Astrocyte (in vitro differentiated cells and primary cell): ENCODE data around the gene KPNA4. TPM values are rescaled to one million over a fixed set of nuclear protein-coding genes. Genes with fewer than 3 reads are reported as not detected.

Experiments
- DNase-seq: peaks from one replicate; pipeline ENCODE4 v3.0.0-alpha.2; 2010; ENCODE audit warnings: low read depth
- FAIRE-seq: peaks from 2 replicates; lab custom pipeline; 2011; peaks lifted over from hg19 to GRCh38; lab: Jason Lieb, UNC
- H2AFZ ChIP-seq: 2 replicates; pipeline ENCODE4 v1.6.0; 2012; ENCODE audit warnings: low read depth, low read length, inconsistent platforms
- H3K27ac ChIP-seq: 2 replicates; pipeline ENCODE4 v1.5.1; 2011; ENCODE audit warnings: low read depth, low read length, inconsistent platforms
- H3K27me3 ChIP-seq: 2 replicates; pipeline ENCODE4 v1.6.0; 2011; ENCODE audit warnings: low read length, inconsistent platforms; ENCODE audit not compliant: insufficient read depth
- H3K36me3 ChIP-seq: 2 replicates; pipeline ENCODE4 v1.5.1; 2011; ENCODE audit warnings: low read length, inconsistent platforms; ENCODE audit not compliant: insufficient read depth
- H3K4me1 ChIP-seq: 2 replicates; pipeline ENCODE4 v1.5.1; 2011; ENCODE audit warnings: low read length, inconsistent platforms; ENCODE audit not compliant: insufficient read depth
- H3K4me2 ChIP-seq: 2 replicates; pipeline ENCODE4 v1.6.0; 2012; ENCODE audit warnings: low read length, inconsistent platforms
- H3K4me3 ChIP-seq: 2 replicates; pipeline ENCODE4 v1.5.1; 2011; ENCODE audit warnings: low read depth, mild to moderate bottlenecking, low read length, inconsistent platforms; ENCODE audit not compliant: insufficient read depth
- H3K79me2 ChIP-seq: 2 replicates; pipeline ENCODE4 v1.6.0; 2012; ENCODE audit warnings: mild to moderate bottlenecking, low read length, inconsistent platforms; ENCODE audit not compliant: insufficient read depth
- H3K9ac ChIP-seq: 2 replicates; pipeline ENCODE4 v1.6.0; 2012; ENCODE audit warnings: mild to moderate bottlenecking, low read length, inconsistent platforms
- H3K9me3 ChIP-seq: 2 replicates; pipeline ENCODE4 v1.5.1; 2012; ENCODE audit warnings: low read depth, mild to moderate bottlenecking, low read length, inconsistent platforms; ENCODE audit not compliant: insufficient read depth
- H4K20me1 ChIP-seq: 2 replicates; pipeline ENCODE4 v1.6.0; 2012; ENCODE audit warnings: low read length, inconsistent platforms; ENCODE audit not compliant: insufficient read depth
- H3K27ac Mint-ChIP-seq: one replicate; pipeline ENCODE4 v1.8.0; 2021; ENCODE audit warnings: mild to moderate bottlenecking, mixed read lengths; ENCODE audit not compliant: unreplicated experiment
- H3K27me3 Mint-ChIP-seq: one replicate; pipeline ENCODE4 v1.8.0; 2021; ENCODE audit warnings: low read depth, mixed read lengths; ENCODE audit not compliant: unreplicated experiment
- H3K36me3 Mint-ChIP-seq: one replicate; pipeline ENCODE4 v1.8.0; 2021; ENCODE audit warnings: low read depth, mixed read lengths; ENCODE audit not compliant: unreplicated experiment
- H3K4me1 Mint-ChIP-seq: one replicate; pipeline ENCODE4 v1.8.0; 2021; ENCODE audit warnings: low read depth, mixed read lengths; ENCODE audit not compliant: unreplicated experiment
- H3K4me3 Mint-ChIP-seq: one replicate; pipeline ENCODE4 v1.8.0; 2021; ENCODE audit warnings: mild to moderate bottlenecking, moderate library complexity, mixed read lengths; ENCODE audit not compliant: unreplicated experiment
- H3K9me3 Mint-ChIP-seq: one replicate; pipeline ENCODE4 v1.8.0; 2021; ENCODE audit warnings: mild to moderate bottlenecking, mixed read lengths; ENCODE audit not compliant: unreplicated experiment
- EZH2 ChIP-seq: IDR thresholded peaks from 2 replicates; pipeline ENCODE4 v1.6.1; 2012; ENCODE audit warnings: mild to moderate bottlenecking, low read length, inconsistent platforms; ENCODE audit not compliant: insufficient read depth
- total RNA-seq: library from RNA; stranded (reverse); gene quantifications from 2 replicates; pipeline ENCODE4 v1.2.1, GENCODE V29; 2021
- TF ChIP-seq, protein P1 (sequence below): IDR thresholded peaks from 2 replicates; pipeline ENCODE4 v1.5.1; 2011; ENCODE audit warnings: low read depth, mild to moderate bottlenecking, inconsistent platforms, low read length, moderate library complexity; ENCODE audit not compliant: insufficient read depth

KPNA4 gene
- total RNA-seq, 1 donor from 2014 or later, result 105 TPM

DNA sequence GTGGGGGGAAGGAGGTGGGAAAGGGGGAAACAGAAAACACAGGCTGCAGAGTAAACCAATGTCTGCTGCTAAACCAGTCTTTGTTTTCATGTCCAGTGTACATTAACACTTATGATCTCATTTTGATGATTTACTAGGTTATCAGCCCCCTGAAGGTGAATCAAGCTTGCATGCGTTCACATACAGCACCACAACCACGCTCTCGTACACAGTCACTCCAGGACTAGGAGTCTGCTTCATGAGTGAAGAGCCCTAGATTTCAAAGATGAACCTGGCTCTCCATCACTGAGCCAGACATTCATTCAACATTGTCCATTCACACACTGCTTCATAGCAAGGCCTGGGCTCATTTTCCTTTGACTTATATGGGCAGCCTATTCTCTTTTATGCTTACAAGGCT is 64.0 kb downstream of the KPNA4 start:
- H4K20me1 ChIP-seq, result peaks cover 3% of the 10 kb centered on the region
- H3K4me3 ChIP-seq, result no peak overlapping the region
- Mint-ChIP-seq H3K27me3 (no peaks in the 10 kb centered on the region), H3K4me1 (no peaks in the 10 kb centered on the region), H3K4me3 (no peak overlapping the region), H3K36me3 (peaks cover 17% of the 10 kb centered on the region), H3K27ac (no peak overlapping the region), H3K9me3 (no peaks in the 10 kb centered on the region)
- FAIRE-seq, result no peak
- H3K27ac ChIP-seq, result no peak overlapping the region
- DNase-seq, result no peak
- no peak overlapping the region for H3K9ac ChIP-seq
- H3K27me3 ChIP-seq, result no peaks in the 10 kb centered on the region
- TF ChIP-seq, protein P1, sequence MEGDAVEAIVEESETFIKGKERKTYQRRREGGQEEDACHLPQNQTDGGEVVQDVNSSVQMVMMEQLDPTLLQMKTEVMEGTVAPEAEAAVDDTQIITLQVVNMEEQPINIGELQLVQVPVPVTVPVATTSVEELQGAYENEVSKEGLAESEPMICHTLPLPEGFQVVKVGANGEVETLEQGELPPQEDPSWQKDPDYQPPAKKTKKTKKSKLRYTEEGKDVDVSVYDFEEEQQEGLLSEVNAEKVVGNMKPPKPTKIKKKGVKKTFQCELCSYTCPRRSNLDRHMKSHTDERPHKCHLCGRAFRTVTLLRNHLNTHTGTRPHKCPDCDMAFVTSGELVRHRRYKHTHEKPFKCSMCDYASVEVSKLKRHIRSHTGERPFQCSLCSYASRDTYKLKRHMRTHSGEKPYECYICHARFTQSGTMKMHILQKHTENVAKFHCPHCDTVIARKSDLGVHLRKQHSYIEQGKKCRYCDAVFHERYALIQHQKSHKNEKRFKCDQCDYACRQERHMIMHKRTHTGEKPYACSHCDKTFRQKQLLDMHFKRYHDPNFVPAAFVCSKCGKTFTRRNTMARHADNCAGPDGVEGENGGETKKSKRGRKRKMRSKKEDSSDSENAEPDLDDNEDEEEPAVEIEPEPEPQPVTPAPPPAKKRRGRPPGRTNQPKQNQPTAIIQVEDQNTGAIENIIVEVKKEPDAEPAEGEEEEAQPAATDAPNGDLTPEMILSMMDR, result no peak
- TF ChIP-seq EZH2, result no peak
- H3K9me3 ChIP-seq, result no peaks in the 10 kb centered on the region
- H3K36me3 ChIP-seq, result peaks cover 23% of the 10 kb centered on the region
- H2AFZ ChIP-seq, result no peak overlapping the region
- H3K4me1 ChIP-seq, result no peaks in the 10 kb centered on the region
- no peak overlapping the region for H3K4me2 ChIP-seq
- no peaks in the 10 kb centered on the region for H3K79me2 ChIP-seq

DNA sequence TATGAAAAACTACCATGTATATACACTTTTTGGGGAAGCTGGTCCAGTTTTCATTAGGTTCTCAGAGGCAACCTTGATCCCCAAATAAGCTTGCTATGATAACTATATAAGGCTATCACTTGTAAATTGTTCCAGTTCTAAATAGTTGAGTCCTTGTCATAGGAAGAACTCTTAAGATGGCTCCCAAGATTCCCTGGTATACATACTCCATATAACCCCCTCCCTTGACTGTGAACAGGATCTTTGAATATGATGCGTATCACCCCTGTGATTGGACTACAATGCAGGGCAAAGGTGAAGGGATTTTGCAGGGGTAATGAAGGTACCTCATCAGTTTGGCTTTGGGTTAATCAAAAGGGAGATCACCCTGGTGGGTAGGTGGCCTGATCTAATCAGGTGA is 67.2 kb downstream of the KPNA4 start:
- Histone ChIP-seq H3K4me3 (no peak overlapping the region), H3K36me3 (peaks cover 23% of the 10 kb centered on the region), H4K20me1 (no peaks in the 10 kb centered on the region), H3K9me3 (no peaks in the 10 kb centered on the region), H3K4me1 (no peaks in the 10 kb centered on the region), H3K9ac (no peak overlapping the region), H3K79me2 (no peaks in the 10 kb centered on the region), H3K4me2 (no peak overlapping the region), H3K27ac (no peak overlapping the region), H3K27me3 (no peaks in the 10 kb centered on the region), H2AFZ (no peak overlapping the region)
- FAIRE-seq (no peak), DNase-seq (no peak)
- TF ChIP-seq, protein P1, result no peak
- no peak for TF ChIP-seq EZH2
- Mint-ChIP-seq H3K27me3 (no peaks in the 10 kb centered on the region), H3K27ac (no peak overlapping the region), H3K4me3 (no peak overlapping the region), H3K4me1 (no peaks in the 10 kb centered on the region), H3K36me3 (peaks cover 22% of the 10 kb centered on the region), H3K9me3 (no peaks in the 10 kb centered on the region)

DNA sequence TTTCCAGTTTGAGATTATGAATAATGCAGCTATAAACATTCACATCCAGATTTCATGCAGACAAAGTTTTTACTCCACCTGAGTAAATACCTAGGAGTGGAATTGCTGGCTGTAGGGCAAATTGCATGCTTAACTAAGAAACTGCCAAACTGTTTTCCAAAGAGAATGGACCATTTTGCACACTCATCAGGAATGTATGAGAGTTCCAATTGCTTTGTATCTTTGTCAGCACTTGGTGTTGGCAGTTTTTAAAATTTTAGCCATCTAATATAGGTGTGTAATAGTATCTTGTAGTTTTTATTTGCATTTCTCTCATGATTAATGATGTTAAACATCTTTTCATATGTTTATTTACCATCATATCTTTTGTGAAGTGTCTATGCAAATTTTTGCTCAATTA is 75.2 kb downstream of the KPNA4 start:
- Mint-ChIP-seq H3K27me3 (no peaks in the 10 kb centered on the region), H3K4me3 (no peak overlapping the region), H3K36me3 (peaks cover 4% of the 10 kb centered on the region), H3K27ac (no peak overlapping the region), H3K4me1 (no peaks in the 10 kb centered on the region), H3K9me3 (no peaks in the 10 kb centered on the region)
- Histone ChIP-seq H4K20me1 (no peaks in the 10 kb centered on the region), H2AFZ (no peak overlapping the region), H3K4me3 (no peak overlapping the region), H3K79me2 (no peaks in the 10 kb centered on the region), H3K9ac (no peak overlapping the region), H3K4me2 (no peak overlapping the region), H3K27ac (no peak overlapping the region), H3K36me3 (no peaks in the 10 kb centered on the region), H3K9me3 (no peaks in the 10 kb centered on the region), H3K4me1 (peaks cover 4% of the 10 kb centered on the region), H3K27me3 (no peaks in the 10 kb centered on the region)
- DNase-seq, result no peak
- FAIRE-seq, result no peak
- TF ChIP-seq, protein P1, result no peak
- no peak for TF ChIP-seq EZH2
